Stomach (tissue), 4 donors: ENCODE results near the gene FSTL4.

Experiments
- EP300 ChIP-seq: sonication (generic); formaldehyde crosslinking; IDR thresholded peaks from one replicate; pipeline ENCODE4 v1.6.1; 2017; ENCODE audit warnings: antibody characterized with exemption
- POLR2A ChIP-seq, 4 donors: fragments of 450-650 bp; IDR thresholded peaks; one replicate each; pipeline ENCODE4 v1.6.1; 2016; ENCODE audit warnings: antibody characterized with exemption in 4 of 4, control low read depth in 2 of 4, mild to moderate bottlenecking in 1 of 4, moderate library complexity in 1 of 4
- POLR2AphosphoS5 ChIP-seq, 3 donors: sonication (generic); formaldehyde crosslinking; IDR thresholded peaks; one replicate each; pipeline ENCODE4 v1.6.1; 2016; ENCODE audit warnings: antibody characterized with exemption in 3 of 3
- TF ChIP-seq, protein P1 (sequence below), 7 experiments: fragments of 450-650 bp in 4 of 7; fragments of 200-600 bp in 3 of 7; sonication (generic) in 3 of 7; IDR thresholded peaks; one replicate each; pipeline ENCODE4 v1.5.1; 2016 to 2019; ENCODE audit warnings: antibody characterized with exemption in 7 of 7, control low read depth in 2 of 7, mild to moderate bottlenecking in 1 of 7

DNA sequence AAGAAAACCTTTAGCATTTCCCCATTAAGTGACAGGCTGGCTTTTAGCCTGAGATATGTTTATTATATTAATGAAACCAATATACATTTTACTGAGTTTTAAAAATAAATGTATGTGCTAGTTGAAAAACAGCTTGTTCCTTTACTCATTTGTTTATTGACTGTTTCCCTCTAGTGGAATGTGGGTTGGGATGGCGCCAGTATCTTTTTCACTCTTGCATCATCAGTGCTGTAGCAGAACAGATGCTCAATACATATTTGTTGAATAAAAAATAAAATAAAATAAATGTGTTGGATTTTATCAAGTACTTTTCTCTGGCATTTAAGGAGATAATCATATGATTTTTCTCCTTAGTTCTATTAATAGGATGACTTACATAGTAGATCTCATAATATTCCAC, 43.0 kb downstream of the FSTL4 start:
- TF ChIP-seq, protein P1, sequence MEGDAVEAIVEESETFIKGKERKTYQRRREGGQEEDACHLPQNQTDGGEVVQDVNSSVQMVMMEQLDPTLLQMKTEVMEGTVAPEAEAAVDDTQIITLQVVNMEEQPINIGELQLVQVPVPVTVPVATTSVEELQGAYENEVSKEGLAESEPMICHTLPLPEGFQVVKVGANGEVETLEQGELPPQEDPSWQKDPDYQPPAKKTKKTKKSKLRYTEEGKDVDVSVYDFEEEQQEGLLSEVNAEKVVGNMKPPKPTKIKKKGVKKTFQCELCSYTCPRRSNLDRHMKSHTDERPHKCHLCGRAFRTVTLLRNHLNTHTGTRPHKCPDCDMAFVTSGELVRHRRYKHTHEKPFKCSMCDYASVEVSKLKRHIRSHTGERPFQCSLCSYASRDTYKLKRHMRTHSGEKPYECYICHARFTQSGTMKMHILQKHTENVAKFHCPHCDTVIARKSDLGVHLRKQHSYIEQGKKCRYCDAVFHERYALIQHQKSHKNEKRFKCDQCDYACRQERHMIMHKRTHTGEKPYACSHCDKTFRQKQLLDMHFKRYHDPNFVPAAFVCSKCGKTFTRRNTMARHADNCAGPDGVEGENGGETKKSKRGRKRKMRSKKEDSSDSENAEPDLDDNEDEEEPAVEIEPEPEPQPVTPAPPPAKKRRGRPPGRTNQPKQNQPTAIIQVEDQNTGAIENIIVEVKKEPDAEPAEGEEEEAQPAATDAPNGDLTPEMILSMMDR (IDR thresholded peaks at IDR 0.05): no peak
- TF ChIP-seq POLR2AphosphoS5 (IDR thresholded peaks at IDR 0.05) (no peak), EP300 (no peak), POLR2A (IDR thresholded peaks at IDR 0.05) (no peak)
